Activated T-helper 2 cell treated with anti-CD3 and anti-CD28 coated beads, Interferon-gamma antibody, Interleukin-2, Interleukin-4, amounts not matched to agents 10 μg/mL and 5 μg/mL and 100 μg/mL, durations not matched to agents 14 hours and 24 hours and 36 hours (primary cell): ENCODE measurements around the gene FOXB1. TPM values are rescaled to one million over a fixed set of nuclear protein-coding genes. Genes with fewer than 3 reads are reported as not detected.

ENCODE experiments used
- DNase-seq: peaks from one replicate; pipeline ENCODE4 v3.0.0; 2021; ENCODE audit warnings: low spot score
- H3K27ac Mint-ChIP-seq: one replicate; pipeline ENCODE4 v1.8.0; 2021; ENCODE audit warnings: mixed read lengths
- H3K27me3 Mint-ChIP-seq: one replicate; pipeline ENCODE4 v1.8.0; 2021; ENCODE audit warnings: low read depth, mixed read lengths
- H3K36me3 Mint-ChIP-seq: one replicate; pipeline ENCODE4 v1.8.0; 2021; ENCODE audit warnings: low read depth, mixed read lengths
- H3K4me1 Mint-ChIP-seq: one replicate; pipeline ENCODE4 v1.8.0; 2021; ENCODE audit warnings: low read depth, mixed read lengths
- H3K4me3 Mint-ChIP-seq: one replicate; pipeline ENCODE4 v1.8.0; 2021; ENCODE audit warnings: low read depth, mild to moderate bottlenecking, moderate library complexity, mixed read lengths
- H3K9me3 Mint-ChIP-seq: one replicate; pipeline ENCODE4 v1.8.0; 2021; ENCODE audit warnings: mixed read lengths
- intact Hi-C: fragments of 100-400 bp; cut with micrococcal nuclease; formaldehyde crosslinking; loops from one replicate; pipeline ENCODE4 v1.15.1; 2023
- total RNA-seq: library from RNA; stranded (reverse); gene quantifications from 2 replicates; pipeline ENCODE4 v1.2.3, GENCODE V29; 2022

FOXB1 gene
- total RNA-seq, 1 donor from 2014 or later = 11.8 TPM

DNA sequence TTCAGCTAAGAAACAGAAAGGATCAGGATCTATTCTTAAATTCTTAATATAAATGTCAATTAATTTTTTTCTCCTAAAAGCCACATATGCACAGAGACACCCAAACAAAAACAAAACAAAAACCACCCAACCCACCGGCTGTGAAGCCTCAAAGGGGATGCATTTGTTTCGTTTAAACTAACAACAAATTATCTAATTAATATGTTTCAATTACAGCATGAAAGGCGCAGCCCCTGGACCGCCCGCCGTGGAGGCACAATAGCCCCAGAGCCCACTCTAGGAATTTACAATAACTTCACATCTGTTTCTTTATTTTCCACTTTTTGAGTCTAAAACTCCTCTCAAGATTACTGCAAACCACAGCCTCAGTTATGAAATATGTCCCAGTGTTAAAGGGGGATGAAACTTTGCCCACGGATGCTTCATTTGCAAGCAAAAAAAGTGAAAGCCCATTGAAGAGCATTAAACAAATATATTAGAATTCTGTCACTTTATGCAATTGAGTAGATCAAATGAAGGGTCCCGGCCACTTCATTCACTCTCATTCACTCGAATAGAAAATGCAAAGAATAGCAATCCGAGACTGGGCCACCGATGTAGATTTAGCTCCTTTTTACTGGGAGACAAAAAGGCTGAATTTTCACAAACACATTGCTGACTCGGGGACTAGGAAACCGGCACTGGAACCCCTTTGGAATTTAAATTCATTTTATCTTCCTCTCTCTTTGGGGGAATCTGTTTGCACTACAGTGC lies 6.0 kb downstream of the FOXB1 start:
- peaks cover 60% of the 10 kb centered on the region for H3K27me3 Mint-ChIP-seq
- no peak overlapping the region for H3K4me3 Mint-ChIP-seq
- H3K4me1 Mint-ChIP-seq = peaks cover 30% of the 10 kb centered on the region
- intact Hi-C loops = no loop called here
- peaks cover 24% of the 10 kb centered on the region for H3K36me3 Mint-ChIP-seq
- no peak overlapping the region for H3K27ac Mint-ChIP-seq
- no peaks in the 10 kb centered on the region for H3K9me3 Mint-ChIP-seq
- no peak for DNase-seq

DNA sequence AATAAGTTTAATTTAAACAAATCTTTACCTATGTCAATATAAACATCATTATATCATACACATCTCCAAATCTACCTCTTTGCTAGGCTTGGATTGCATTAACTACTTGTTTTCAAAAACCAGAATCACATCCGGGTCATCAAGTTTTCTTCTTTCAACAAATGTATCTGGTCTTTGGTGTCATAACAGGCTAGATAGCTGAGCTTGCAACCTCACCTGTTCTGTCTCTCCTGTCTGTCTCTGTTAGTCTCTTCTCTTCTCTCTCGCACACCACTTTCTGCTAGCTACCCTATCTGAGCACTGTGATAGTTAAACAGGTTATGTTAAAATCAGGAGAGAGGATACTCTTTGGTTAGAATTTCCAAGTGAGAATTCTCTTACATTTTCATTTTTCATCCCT lies 6.7 kb downstream of the FOXB1 start:
- Mint-ChIP-seq H3K4me1 (peaks cover 28% of the 10 kb centered on the region), H3K9me3 (no peaks in the 10 kb centered on the region), H3K4me3 (no peak overlapping the region), H3K27ac (no peak overlapping the region), H3K36me3 (peaks cover 17% of the 10 kb centered on the region), H3K27me3 (peaks cover 63% of the 10 kb centered on the region)
- DNase-seq = no peak
- intact Hi-C loops = no loop called here

DNA sequence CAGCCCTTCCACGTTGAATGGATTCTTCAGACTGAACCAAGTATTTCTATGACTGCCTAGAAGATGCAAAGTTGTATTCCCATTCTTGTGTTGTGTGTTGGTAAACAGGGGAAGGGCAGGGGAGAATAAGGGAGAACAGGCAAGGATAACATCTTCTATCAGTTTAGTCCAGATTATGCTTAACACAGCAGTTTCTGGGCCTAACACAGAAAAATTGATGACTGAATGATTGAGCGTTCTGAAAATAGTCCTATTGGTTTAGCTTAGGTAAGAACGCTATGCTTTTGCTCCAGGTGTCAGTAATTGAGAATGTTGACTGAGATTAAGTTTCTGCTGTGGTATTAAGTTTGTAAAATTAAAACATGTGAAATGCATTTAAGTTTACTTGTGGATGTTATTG lies 8.6 kb downstream of the FOXB1 start:
- peaks cover 22% of the 10 kb centered on the region for H3K4me1 Mint-ChIP-seq

DNA sequence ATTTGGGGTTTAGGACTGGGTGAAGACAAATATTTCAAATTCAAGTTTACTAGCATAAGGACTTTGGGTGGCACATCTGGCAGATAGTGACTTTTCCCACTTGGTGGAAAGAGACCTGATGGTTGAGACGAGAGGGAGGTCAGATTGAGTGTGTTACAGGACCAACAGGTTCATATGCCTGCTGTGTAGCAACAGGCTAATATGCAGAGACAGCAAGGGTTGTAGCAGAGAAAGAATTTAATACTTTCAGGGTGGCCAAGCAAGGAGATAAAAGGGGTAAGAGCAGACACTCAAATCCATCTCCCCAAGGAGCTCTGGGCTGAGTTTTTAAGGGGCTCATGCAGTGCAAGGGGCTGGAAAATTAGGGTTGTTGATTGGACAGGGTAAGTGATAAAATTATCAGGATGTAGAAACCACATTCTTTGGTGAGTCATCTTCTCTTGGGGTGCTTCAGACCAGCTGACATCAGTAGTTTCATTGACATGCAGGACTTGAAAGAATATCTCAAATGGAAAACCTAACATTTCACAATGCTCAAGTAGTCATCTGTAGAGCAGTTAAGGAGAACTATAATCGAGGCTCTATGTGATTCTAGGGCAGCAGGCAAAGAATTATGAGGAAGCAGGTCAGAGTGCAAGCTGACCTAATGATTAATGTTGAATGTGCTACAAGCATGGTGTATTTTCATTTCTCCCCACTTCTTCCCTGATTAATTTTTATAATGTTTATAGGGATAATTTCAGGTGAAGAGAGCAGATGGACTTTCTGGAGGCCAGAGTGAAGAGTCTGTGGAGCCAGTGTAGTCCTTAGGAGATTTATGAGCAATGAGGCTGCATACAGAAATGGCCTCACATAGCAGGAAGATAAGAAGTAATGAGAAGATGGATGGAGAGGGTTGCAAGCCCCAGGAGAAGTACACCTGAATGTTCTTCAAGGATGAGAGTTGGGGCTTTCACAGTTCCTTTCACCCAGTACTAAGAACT lies 13.7 kb downstream of the FOXB1 start:
- H3K36me3 Mint-ChIP-seq = peaks cover 3% of the 10 kb centered on the region
- H3K9me3 Mint-ChIP-seq = peaks cover 6% of the 10 kb centered on the region
- H3K27me3 Mint-ChIP-seq = peaks cover 14% of the 10 kb centered on the region
- intact Hi-C loops = loop anchor here (1.0 kb wide), 3 partner anchors 12 to 58 kb away; no protein-coding TSS in a partner anchor
- H3K4me3 Mint-ChIP-seq = no peak overlapping the region
- DNase-seq = no peak
- peaks cover 40% of the 10 kb centered on the region for H3K4me1 Mint-ChIP-seq
- peak overlapping the region; percentile 68 for H3K27ac Mint-ChIP-seq

More for the DNA sequence above, 8.6 kb downstream of the FOXB1 start:
- H3K36me3 Mint-ChIP-seq = peaks cover 9% of the 10 kb centered on the region
- peaks cover 6% of the 10 kb centered on the region for H3K9me3 Mint-ChIP-seq
- DNase-seq = no peak
- intact Hi-C loops = no loop called here
- no peak overlapping the region for H3K27ac Mint-ChIP-seq
- no peak overlapping the region for H3K4me3 Mint-ChIP-seq
- peaks cover 59% of the 10 kb centered on the region for H3K27me3 Mint-ChIP-seq

DNA sequence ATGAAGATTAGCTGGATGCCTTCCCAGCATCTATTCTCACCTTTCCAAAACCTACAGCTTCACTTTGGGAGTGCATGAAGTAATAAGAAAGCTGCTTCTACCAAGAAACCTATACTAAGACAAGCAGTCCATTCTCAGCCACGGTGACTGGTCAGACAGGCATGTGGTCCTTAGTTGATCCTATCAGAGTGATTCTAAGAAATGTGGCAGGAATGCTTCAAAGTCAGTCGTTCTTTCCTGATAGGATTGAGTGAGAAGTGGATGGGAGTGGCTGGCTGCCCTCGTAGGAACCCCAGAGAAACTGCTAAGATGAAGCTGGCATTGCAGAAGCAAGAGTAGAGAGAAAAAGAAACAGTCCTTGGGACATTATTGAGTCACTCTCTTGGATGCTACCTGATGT lies 16.6 kb downstream of the FOXB1 start:
- peak overlapping the region; percentile 59 for H3K27ac Mint-ChIP-seq
- H3K27me3 Mint-ChIP-seq = no peaks in the 10 kb centered on the region
- peaks cover 3% of the 10 kb centered on the region for H3K36me3 Mint-ChIP-seq
- peaks cover 40% of the 10 kb centered on the region for H3K4me1 Mint-ChIP-seq
- H3K9me3 Mint-ChIP-seq = peaks cover 6% of the 10 kb centered on the region
- intact Hi-C loops = no loop called here
- no peak overlapping the region for H3K4me3 Mint-ChIP-seq
- DNase-seq = no peak

DNA sequence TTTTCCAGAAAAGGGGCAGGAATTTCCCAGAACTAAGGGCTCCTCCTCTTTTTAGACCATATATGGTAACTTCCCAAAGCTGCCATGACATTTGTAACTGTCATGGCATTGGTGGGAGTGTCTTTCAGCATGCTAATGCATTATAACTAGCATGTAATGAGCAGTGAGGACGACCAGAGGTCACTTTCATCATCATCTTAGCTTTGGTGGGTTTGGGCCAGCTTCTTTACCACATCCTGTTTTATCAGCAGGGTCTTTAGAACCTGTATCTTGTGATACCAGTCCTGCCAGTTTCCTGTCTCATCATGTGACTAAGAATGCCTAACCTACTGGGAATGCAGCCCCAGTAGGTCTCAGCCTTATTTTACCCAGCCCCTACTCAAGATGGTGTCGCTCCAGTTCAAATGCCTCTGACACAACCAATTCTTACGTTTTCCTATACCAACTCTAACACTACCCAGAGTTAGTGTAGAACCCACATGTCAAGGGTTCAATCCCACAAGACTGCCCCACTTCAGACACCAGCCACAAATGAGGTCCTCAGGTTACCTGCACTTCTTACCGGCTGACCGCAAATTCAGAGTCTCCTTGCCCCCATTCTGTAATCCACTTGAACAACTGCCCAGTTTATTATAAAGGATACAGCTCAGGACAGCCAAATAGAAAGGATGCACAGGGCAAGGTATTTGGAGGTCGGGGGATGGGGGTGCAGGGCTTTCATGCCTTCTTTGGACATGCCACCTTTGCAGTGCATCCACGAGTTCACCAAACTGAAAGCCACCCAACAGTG lies 17.7 kb downstream of the FOXB1 start:
- Mint-ChIP-seq H3K27ac (no peak overlapping the region), H3K9me3 (peaks cover 6% of the 10 kb centered on the region)

DNA sequence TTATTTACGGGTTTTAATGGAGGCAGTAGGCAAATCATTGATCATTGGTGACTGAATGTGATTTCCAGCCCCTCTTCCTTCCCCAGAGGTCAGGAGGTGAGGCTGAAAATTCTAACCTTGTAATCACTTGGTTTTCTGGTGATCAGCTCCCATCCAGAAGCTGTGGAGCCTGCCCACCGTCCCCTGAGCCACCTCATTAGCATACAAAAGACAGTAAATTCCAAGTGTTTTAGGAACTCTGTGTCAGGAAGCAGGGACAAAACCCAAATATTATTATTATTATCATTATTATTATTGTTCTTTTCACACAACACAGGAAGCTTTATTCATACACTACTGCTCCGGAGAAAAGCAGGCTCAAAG lies 18.2 kb downstream of the FOXB1 start:
- Mint-ChIP-seq H3K27ac (no peak overlapping the region), H3K4me3 (no peak overlapping the region), H3K4me1 (peaks cover 38% of the 10 kb centered on the region), H3K27me3 (no peaks in the 10 kb centered on the region), H3K36me3 (peaks cover 3% of the 10 kb centered on the region), H3K9me3 (peaks cover 2% of the 10 kb centered on the region)
- DNase-seq = no peak
- intact Hi-C loops = no loop called here

More for the DNA sequence above, 17.7 kb downstream of the FOXB1 start:
- H3K4me1 Mint-ChIP-seq = peaks cover 42% of the 10 kb centered on the region
- H3K4me3 Mint-ChIP-seq = no peak overlapping the region
- no peaks in the 10 kb centered on the region for H3K27me3 Mint-ChIP-seq
- peaks cover 3% of the 10 kb centered on the region for H3K36me3 Mint-ChIP-seq
- intact Hi-C loops = no loop called here
- no peak for DNase-seq

DNA sequence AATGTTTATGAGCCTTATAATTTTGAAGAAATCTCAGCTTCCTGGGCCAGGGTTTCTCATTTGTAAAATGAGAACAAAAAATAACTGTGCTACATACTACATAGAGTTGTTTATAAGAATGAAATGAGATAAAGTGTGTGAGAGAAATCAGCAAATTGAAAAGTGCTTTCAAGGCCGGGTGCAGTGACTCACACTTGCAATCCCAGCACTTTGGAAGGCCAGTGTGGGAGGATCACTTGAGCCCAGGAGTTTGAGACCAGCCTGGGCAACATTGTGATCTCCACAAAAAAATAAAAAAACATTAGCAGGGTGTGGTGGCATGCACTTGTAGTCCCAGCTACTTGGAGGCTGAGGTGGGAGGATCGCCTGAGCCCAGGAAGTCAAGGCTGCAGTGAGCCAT lies 22.4 kb downstream of the FOXB1 start:
- no peaks in the 10 kb centered on the region for H3K9me3 Mint-ChIP-seq
- H3K36me3 Mint-ChIP-seq = no peaks in the 10 kb centered on the region
- no peak for DNase-seq
- H3K4me3 Mint-ChIP-seq = no peak overlapping the region
- H3K4me1 Mint-ChIP-seq = peaks cover 16% of the 10 kb centered on the region
- no peak overlapping the region for H3K27ac Mint-ChIP-seq
- no peaks in the 10 kb centered on the region for H3K27me3 Mint-ChIP-seq
- intact Hi-C loops = no loop called here

DNA sequence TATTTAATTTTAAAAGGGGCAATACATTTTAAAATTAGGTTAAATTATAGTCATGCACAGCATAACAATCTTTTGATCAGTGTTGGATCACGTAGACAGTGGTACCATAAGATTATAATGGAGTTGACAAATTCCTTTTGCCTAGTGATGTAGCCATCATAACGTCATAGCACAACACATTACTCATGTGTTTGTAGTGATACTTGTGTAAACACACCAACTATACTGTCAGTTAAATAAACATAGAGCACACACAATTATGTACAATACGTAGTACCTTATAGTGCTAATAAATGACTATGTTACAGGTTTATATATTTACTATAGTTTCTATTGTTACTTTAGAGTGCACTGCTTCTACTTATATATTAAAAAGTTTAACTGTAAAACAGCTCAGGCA lies 31.2 kb downstream of the FOXB1 start:
- intact Hi-C loops = no loop called here
- no peak for DNase-seq
- Mint-ChIP-seq H3K9me3 (no peaks in the 10 kb centered on the region), H3K4me1 (peaks cover 14% of the 10 kb centered on the region), H3K27me3 (no peaks in the 10 kb centered on the region), H3K36me3 (no peaks in the 10 kb centered on the region), H3K4me3 (no peak overlapping the region), H3K27ac (no peak overlapping the region)

DNA sequence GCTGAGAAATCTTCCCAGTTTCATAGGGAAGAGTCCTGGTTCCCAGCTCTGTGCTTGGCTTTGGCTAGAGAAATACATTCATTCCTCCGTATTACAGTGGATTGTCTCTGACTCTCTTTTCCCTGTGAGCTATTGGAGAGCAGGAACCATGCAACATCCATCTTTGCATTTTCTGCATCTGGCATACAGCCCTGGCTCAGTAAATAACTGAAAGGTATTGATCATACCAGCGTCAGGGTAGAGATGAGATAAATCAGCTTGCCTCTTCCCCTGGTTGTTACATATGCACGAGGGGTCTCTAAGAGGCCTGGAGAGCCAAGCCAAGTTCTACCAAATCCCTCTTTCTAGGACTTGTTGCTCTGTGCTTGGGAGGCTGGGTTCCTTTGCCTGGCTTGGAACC lies 35.2 kb downstream of the FOXB1 start:
- no peaks in the 10 kb centered on the region for H3K36me3 Mint-ChIP-seq
- H3K27ac Mint-ChIP-seq = no peak overlapping the region
- no peaks in the 10 kb centered on the region for H3K9me3 Mint-ChIP-seq
- intact Hi-C loops = no loop called here
- no peak overlapping the region for H3K4me3 Mint-ChIP-seq
- no peaks in the 10 kb centered on the region for H3K27me3 Mint-ChIP-seq
- DNase-seq = no peak
- H3K4me1 Mint-ChIP-seq = peaks cover 21% of the 10 kb centered on the region

DNA sequence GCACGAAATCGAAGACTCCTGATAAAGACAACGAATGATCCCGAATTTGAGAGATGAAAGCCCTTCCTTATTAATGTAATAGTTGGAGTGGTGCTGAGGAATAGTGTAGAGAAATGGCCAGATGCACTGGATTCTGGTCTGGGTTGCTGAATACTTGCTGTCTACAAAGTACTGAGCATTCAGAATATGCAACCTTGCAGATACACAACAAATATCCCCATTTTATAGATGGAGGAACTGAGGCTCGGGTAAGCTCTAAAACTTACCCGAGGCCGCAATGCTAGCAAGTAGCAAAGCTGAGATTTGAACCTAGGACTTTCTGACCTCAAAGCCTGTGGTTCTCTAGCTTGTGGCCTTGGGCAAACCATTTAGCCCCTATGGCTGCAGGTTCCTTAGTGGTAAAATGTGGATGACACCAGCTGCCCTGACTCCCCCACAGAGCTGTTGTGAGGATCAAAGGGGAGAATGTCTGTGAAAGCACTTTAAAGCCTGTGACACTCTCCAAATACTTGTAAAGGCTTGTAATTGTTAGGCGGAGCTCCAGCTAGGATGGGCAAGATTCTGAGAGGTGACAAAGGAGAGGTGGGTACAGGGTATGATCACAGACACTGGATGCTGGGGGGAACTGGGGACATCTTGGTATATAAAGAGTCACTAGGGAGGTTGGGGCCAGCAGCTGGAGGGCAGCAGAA lies 39.8 kb downstream of the FOXB1 start:
- no peaks in the 10 kb centered on the region for H3K36me3 Mint-ChIP-seq
- peak overlapping the region; percentile 77 for H3K27ac Mint-ChIP-seq
- no peaks in the 10 kb centered on the region for H3K27me3 Mint-ChIP-seq
- H3K9me3 Mint-ChIP-seq = peaks cover 6% of the 10 kb centered on the region
- DNase-seq = no peak
- intact Hi-C loops = loop anchor here (1.0 to 2.0 kb wide), 6 partner anchors 26 to 125 kb away; no protein-coding TSS in a partner anchor
- peaks cover 24% of the 10 kb centered on the region for H3K4me1 Mint-ChIP-seq
- peak overlapping the region; percentile 7 for H3K4me3 Mint-ChIP-seq
